Spleen (tissue), 11 donors: Measurements from ENCODE around the gene RANBP10. TPM values are rescaled to one million over a fixed set of nuclear protein-coding genes. Genes with fewer than 3 reads are reported as not detected.

Experiments
- DNase-seq: peaks from one replicate; pipeline ENCODE4 v3.0.0-alpha.2; 2020
- H3K27ac ChIP-seq, 8 donors: fragments of 200-600 bp; sonication (generic) in 7 of 8; 1 replicate in 4 of 8; 2 replicates in 4 of 8; pipeline versions ENCODE4 v1.5.0 to v1.8.0; 2016 to 2021; ENCODE audit warnings: inconsistent platforms in 4 of 8, mild to moderate bottlenecking in 4 of 8, moderate library complexity in 1 of 8
- H3K27me3 ChIP-seq, 7 donors: fragments of 200-600 bp; sonication (generic) in 6 of 7; replicated peaks in 1 of 7; 1 replicate in 4 of 7; 2 replicates in 3 of 7; pipeline versions ENCODE4 v1.5.0 to v1.8.0; 2016 to 2021; ENCODE audit warnings: inconsistent platforms in 3 of 7, mild to moderate bottlenecking in 1 of 7
- H3K36me3 ChIP-seq, 6 donors: fragments of 200-600 bp; sonication (generic) in 5 of 6; 1 replicate in 4 of 6; 2 replicates in 2 of 6; pipeline versions ENCODE4 v1.5.0 to v1.8.0; 2016 to 2021; ENCODE audit warnings: inconsistent platforms in 2 of 6
- H3K4me1 ChIP-seq, 6 donors: fragments of 200-600 bp; sonication (generic) in 5 of 6; 1 replicate in 3 of 6; 2 replicates in 3 of 6; pipeline versions ENCODE4 v1.5.0 to v1.8.0; 2016 to 2021; ENCODE audit warnings: inconsistent platforms in 3 of 6
- H3K4me3 ChIP-seq, 8 donors: fragments of 200-600 bp; sonication (generic) in 7 of 8; 1 replicate in 4 of 8; 2 replicates in 4 of 8; pipeline versions ENCODE4 v1.5.0 to v1.8.0; 2016 to 2021; ENCODE audit warnings: inconsistent platforms in 4 of 8, mild to moderate bottlenecking in 4 of 8, moderate library complexity in 2 of 8
- H3K9me3 ChIP-seq, 8 donors: fragments of 200-600 bp; sonication (generic) in 7 of 8; 1 replicate in 4 of 8; 2 replicates in 4 of 8; pipeline versions ENCODE4 v1.5.0 to v1.8.0; 2016 to 2021; ENCODE audit warnings: inconsistent platforms in 4 of 8
- POLR2A ChIP-seq, 3 donors: fragments of 450-650 bp; IDR thresholded peaks; one replicate each; pipeline ENCODE4 v1.5.1; 2017; ENCODE audit warnings: antibody characterized with exemption in 3 of 3, mild to moderate bottlenecking in 1 of 3
- POLR2AphosphoS5 ChIP-seq, 3 donors: sonication (generic); formaldehyde crosslinking; IDR thresholded peaks; one replicate each; pipeline ENCODE4 v1.5.1; 2017; ENCODE audit warnings: antibody characterized with exemption in 3 of 3
- WGBS, 5 donors: extraction: QIAGEN DNeasy Blood & Tissue Kit in 3 of 5; methylation state at CpG; one replicate each; pipeline versions ENCODE4 v1.1.5 to v1.1.7; 2013 to 2018; 5-methylcytosine and 5-hydroxymethylcytosine counted together
- intact Hi-C: fragments of 100-400 bp; cut with DNase I; formaldehyde crosslinking; loops from one replicate; pipeline ENCODE4 v1.15.0; 2023; ENCODE audit warnings: low total_unique reads
- polyA plus RNA-seq, 3 donors: library from polyadenylated mRNA; stranded (reverse); fragments of 200-250 nt; gene quantifications; one replicate each; pipeline ENCODE4 v1.2.1, GENCODE V29; 2013
- total RNA-seq, 7 donors: library from RNA; depleted of rRNA in 3 of 7; stranded (reverse); fragments of >200 nt in 3 of 7; fragmentation: NEBNext Ultra II Directional in 4 of 7; extraction: Animal tissue kit (Norgen Biotek cat#: 25700) in 4 of 7; gene quantifications; one replicate each; pipeline versions ENCODE4 v1.1.0 to v1.2.1, GENCODE V29; 2016 to 2021
- TF ChIP-seq, protein P1 (sequence below), 11 experiments: fragments of 200-600 bp in 7 of 11; fragments of 450-650 bp in 4 of 11; sonication (generic) in 4 of 11; IDR thresholded peaks in 8 of 11; conservative IDR thresholded peaks in 3 of 11; 1 replicate in 7 of 11; 2 replicates in 4 of 11; pipeline versions ENCODE4 v1.4.0 to v1.8.0; 2016 to 2021; ENCODE audit warnings: antibody characterized with exemption in 11 of 11, inconsistent platforms in 4 of 11, mild to moderate bottlenecking in 1 of 11
- donor health status: healthy with polysubstance abuse.
- donor health status: DM: no; HTN: no; CAD: no; lungs with moderate emphysema.
- donor health status: DM: no; HTN: no; CAD: no.
- donor health status: Bipolar disorder and iron deficiency.
- donor health status: healthy.
- donor health status: DM: no; HTN: no; CAD: no.
- donor health status: DM: yes; HTN: yes; CAD: no.

Gene RANBP10
- total and polyA plus RNA-seq, 10 donors, result 6.6 to 38.6 (median 22.6) TPM

GRCh38 chr16:67782567-67783352 is 23.6 kb downstream of the RANBP10 start:
- no peak for TF ChIP-seq POLR2AphosphoS5 (IDR thresholded peaks at IDR 0.05)
- intact Hi-C loops, result no loop called here
- Histone ChIP-seq H3K36me3 (peaks cover 0 to 54% (median 0%) of the 10 kb centered on the region in 6 donors), H3K4me1 (peaks cover 3 to 65% (median 22%) of the 10 kb centered on the region in 6 donors), H3K4me3 (no peak overlapping the region), H3K27ac (no peak overlapping the region), H3K9me3 (no peaks in the 10 kb centered on the region), H3K27me3 (no peaks in the 10 kb centered on the region)
- 84 to 91% (median 87%) methylated on average over 9 to 12 of the region's 12 CpGs for WGBS, 5 donors
- DNase-seq, result no peak

DNA sequence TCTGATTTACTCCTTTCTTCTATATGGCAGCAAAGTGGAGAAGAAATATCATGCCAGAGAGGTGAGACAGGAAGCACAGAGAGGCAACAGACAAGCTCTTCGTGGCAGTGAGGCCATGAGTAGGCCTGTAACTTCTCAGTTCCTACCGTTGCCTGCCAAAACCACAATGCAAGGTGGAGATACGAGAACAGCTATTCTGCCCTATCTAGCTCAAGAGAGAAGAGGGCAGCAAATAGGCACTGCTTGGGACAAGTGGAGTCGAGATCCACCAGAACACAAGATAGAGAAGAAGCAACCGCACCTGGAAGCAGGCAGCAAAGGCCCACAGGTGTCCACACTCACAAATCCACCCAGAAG is 24.8 kb downstream of the RANBP10 start:
- no peak for TF ChIP-seq POLR2A (IDR thresholded peaks at IDR 0.05)
- no peak for TF ChIP-seq POLR2AphosphoS5 (IDR thresholded peaks at IDR 0.05)
- TF ChIP-seq, protein P1, sequence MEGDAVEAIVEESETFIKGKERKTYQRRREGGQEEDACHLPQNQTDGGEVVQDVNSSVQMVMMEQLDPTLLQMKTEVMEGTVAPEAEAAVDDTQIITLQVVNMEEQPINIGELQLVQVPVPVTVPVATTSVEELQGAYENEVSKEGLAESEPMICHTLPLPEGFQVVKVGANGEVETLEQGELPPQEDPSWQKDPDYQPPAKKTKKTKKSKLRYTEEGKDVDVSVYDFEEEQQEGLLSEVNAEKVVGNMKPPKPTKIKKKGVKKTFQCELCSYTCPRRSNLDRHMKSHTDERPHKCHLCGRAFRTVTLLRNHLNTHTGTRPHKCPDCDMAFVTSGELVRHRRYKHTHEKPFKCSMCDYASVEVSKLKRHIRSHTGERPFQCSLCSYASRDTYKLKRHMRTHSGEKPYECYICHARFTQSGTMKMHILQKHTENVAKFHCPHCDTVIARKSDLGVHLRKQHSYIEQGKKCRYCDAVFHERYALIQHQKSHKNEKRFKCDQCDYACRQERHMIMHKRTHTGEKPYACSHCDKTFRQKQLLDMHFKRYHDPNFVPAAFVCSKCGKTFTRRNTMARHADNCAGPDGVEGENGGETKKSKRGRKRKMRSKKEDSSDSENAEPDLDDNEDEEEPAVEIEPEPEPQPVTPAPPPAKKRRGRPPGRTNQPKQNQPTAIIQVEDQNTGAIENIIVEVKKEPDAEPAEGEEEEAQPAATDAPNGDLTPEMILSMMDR (IDR thresholded peaks at IDR 0.05 in 8 of 11, conservative IDR thresholded peaks at IDR 0.05 in 3 of 11), result no peak
- DNase-seq, result no peak
- WGBS, 5 donors, result 39 to 60% (median 41%) methylated on average over 5 of the region's 5 CpGs
- intact Hi-C loops, result no loop called here
- H3K4me1 ChIP-seq, result peaks cover 3 to 53% (median 19%) of the 10 kb centered on the region in 6 donors
- H3K4me3 ChIP-seq, result no peak overlapping the region
- H3K27ac ChIP-seq, result peak overlapping the region in 3 of 8 donors; percentile 6 to 12 (median 12)
- no peaks in the 10 kb centered on the region for H3K27me3 ChIP-seq
- H3K9me3 ChIP-seq, result no peaks in the 10 kb centered on the region
- peaks cover 0 to 43% (median 0%) of the 10 kb centered on the region in 6 donors for H3K36me3 ChIP-seq

DNA sequence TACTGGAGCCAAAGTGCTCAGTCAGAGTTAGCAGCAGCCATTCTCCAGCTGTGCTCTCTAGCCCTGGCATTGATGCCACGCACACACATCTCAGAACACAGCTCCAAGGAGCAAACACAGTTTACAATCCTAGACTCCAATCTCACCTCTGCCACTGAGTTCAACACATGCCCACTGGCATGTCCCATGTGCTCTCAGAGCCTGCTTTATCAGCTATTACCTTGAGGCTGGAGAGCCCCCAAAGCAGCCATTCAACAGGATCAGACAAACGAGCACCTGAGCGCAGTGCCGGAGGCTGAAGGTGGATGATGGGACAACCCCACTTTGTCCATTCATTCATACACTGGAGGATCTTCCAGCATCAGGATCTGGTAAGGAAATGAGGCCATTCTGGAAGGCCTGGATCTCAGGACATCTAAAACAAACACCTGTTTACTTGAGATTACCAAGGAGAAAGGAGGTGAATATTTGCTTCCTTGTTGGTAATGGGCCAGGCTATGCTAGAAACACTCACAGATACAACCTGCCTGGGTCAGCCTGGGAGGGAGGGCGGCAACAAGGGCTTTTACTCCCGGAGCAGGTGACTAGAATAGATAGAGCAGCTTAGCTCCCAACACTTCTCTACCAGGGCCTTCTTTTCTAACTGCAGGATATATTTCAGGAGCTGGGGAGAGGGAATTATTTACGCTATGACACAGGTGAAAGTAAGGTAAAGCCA is 25.4 kb downstream of the RANBP10 start:
- H3K4me1 ChIP-seq, result peaks cover 3 to 48% (median 17%) of the 10 kb centered on the region in 6 donors
- 89 to 93% (median 92%) methylated on average over 7 of the region's 7 CpGs for WGBS, 5 donors
- H3K27ac ChIP-seq, result peak overlapping the region in 3 of 8 donors; percentile 6 to 12 (median 12)
- no peaks in the 10 kb centered on the region for H3K9me3 ChIP-seq
- DNase-seq, result no peak
- TF ChIP-seq, protein P1 (IDR thresholded peaks at IDR 0.05 in 8 of 11, conservative IDR thresholded peaks at IDR 0.05 in 3 of 11), result no peak
- TF ChIP-seq POLR2AphosphoS5 (IDR thresholded peaks at IDR 0.05) (no peak), POLR2A (IDR thresholded peaks at IDR 0.05) (no peak)
- H3K27me3 ChIP-seq, result no peaks in the 10 kb centered on the region
- no peak overlapping the region for H3K4me3 ChIP-seq
- intact Hi-C loops, result no loop called here
- H3K36me3 ChIP-seq, result peaks cover 0 to 41% (median 0%) of the 10 kb centered on the region in 6 donors

GRCh38 chr16:67779256-67780014 is 26.9 kb downstream of the RANBP10 start:
- 75 to 85% (median 81%) methylated on average over 5 of the region's 5 CpGs for WGBS, 5 donors

More at GRCh38 chr16:67779256-67780014, 26.9 kb downstream of the RANBP10 start:
- no peak for DNase-seq
- Histone ChIP-seq H3K4me1 (peaks cover 3 to 46% (median 19%) of the 10 kb centered on the region in 6 donors), H3K27ac (no peak overlapping the region), H3K27me3 (no peaks in the 10 kb centered on the region), H3K4me3 (no peak overlapping the region), H3K9me3 (no peaks in the 10 kb centered on the region), H3K36me3 (peaks cover 0 to 31% (median 0%) of the 10 kb centered on the region in 6 donors)
- intact Hi-C loops, result no loop called here
- TF ChIP-seq, protein P1 (IDR thresholded peaks at IDR 0.05 in 8 of 11, conservative IDR thresholded peaks at IDR 0.05 in 3 of 11), result no peak
- TF ChIP-seq POLR2A (IDR thresholded peaks at IDR 0.05) (no peak), POLR2AphosphoS5 (IDR thresholded peaks at IDR 0.05) (no peak)
